NT2/D1 (cell line): ENCODE measurements around the gene FAM83D.

ENCODE experiments used
- YY1 ChIP-seq: IDR thresholded peaks from 2 replicates; pipeline ENCODE4 v1.6.1; 2011; ENCODE audit not compliant: insufficient read length, insufficient read depth
- ZNF274 ChIP-seq: IDR thresholded peaks from 2 replicates; pipeline ENCODE4 v1.6.1; 2011; ENCODE audit warnings: mild to moderate bottlenecking, low read depth, low read length

DNA sequence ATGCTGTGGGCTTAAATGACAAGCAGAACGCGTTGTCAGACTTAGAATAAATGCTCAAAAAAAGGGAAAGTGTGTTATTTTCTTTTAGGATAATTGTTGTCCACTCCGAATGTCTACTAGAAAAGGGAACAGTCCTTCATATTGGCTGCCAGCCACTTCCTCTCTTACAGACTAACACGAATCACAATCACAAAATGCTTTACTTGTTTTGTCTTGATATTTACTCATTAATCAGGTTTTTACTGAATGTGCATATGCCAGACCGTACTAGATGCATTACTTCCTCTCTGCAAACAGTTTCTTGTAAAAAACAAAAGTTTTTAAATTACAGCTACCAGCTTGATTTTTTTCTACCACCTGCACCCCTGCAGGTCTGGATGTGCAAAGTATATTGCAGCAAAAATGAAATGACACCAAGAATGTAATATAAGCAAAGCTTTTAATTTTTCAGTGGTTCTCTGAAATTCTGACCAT lies 36.7 kb downstream of the FAM83D start:
- TF ChIP-seq YY1 (no peak), ZNF274 (no peak)
